Neuronal stem cell (in vitro differentiated cells): Measurements from ENCODE around the gene PHKA2.

Source experiments
- DNase-seq: peaks from one replicate; pipeline ENCODE4 v3.0.0-alpha.2; 2013; ENCODE audit warnings: low spot score
- H2AFZ ChIP-seq: one replicate; pipeline ENCODE4 v1.6.1; 2013; ENCODE audit warnings: mild to moderate bottlenecking, low read length, inconsistent platforms
- H2AK5ac ChIP-seq: 2 replicates; pipeline ENCODE4 v1.6.1; 2013; ENCODE audit warnings: low read depth, mild to moderate bottlenecking, inconsistent platforms, low read length, moderate library complexity, mixed read lengths
- H2BK120ac ChIP-seq: 2 replicates; pipeline ENCODE4 v1.6.1; 2013; ENCODE audit warnings: low read depth, mild to moderate bottlenecking, inconsistent platforms, low read length, moderate library complexity, mixed read lengths
- H2BK12ac ChIP-seq: one replicate; pipeline ENCODE4 v1.6.1; 2013; ENCODE audit warnings: low read length, inconsistent platforms
- H2BK15ac ChIP-seq: 2 replicates; pipeline ENCODE4 v1.6.1; 2013; ENCODE audit warnings: mild to moderate bottlenecking, low read length, inconsistent platforms, mixed read lengths
- H2BK5ac ChIP-seq: one replicate; pipeline ENCODE4 v1.6.1; 2013; ENCODE audit warnings: inconsistent platforms, mild to moderate bottlenecking, low read length, moderate library complexity
- H3K14ac ChIP-seq: one replicate; pipeline ENCODE4 v1.6.1; 2013; ENCODE audit warnings: low read length, inconsistent platforms
- H3K18ac ChIP-seq: 2 replicates; pipeline ENCODE4 v1.6.1; 2013; ENCODE audit warnings: low read length, inconsistent platforms
- H3K23ac ChIP-seq: 2 replicates; pipeline ENCODE4 v1.6.1; 2013; ENCODE audit warnings: low read depth, mild to moderate bottlenecking, mixed read lengths, low read length, inconsistent platforms; ENCODE audit not compliant: poor library complexity
- H3K27ac ChIP-seq: replicated peaks from 3 replicates; pipeline ENCODE4 v1.5.1; 2013; ENCODE audit warnings: low read length, inconsistent platforms
- H3K27me3 ChIP-seq, 3 experiments: 2 replicates each; pipeline ENCODE4 v1.6.1; 2013; ENCODE audit warnings: low read length in 3 of 3, mild to moderate bottlenecking in 2 of 3, inconsistent platforms in 1 of 3, low read depth in 1 of 3, mixed read lengths in 1 of 3, moderate library complexity in 1 of 3; ENCODE audit not compliant: control insufficient read depth in 3 of 3, insufficient read depth in 3 of 3
- H3K36me3 ChIP-seq, 2 donors: replicated peaks in 1 of 2; 2 replicates each; pipeline ENCODE4 v1.6.1; 2013; ENCODE audit warnings: low read length in 2 of 2; ENCODE audit not compliant: control insufficient read depth in 2 of 2, insufficient read depth in 2 of 2
- H3K4ac ChIP-seq: 2 replicates; pipeline ENCODE4 v1.6.1; 2013; ENCODE audit warnings: inconsistent platforms, mild to moderate bottlenecking, low read length, moderate library complexity
- H3K4me1 ChIP-seq, 2 donors: 1 replicate in 1 of 2; 2 replicates in 1 of 2; pipeline ENCODE4 v1.6.1; 2013; ENCODE audit warnings: low read length in 2 of 2, low read depth in 1 of 2; ENCODE audit not compliant: control insufficient read depth in 2 of 2, insufficient read depth in 1 of 2
- H3K4me2 ChIP-seq: one replicate; pipeline ENCODE4 v1.6.1; 2013; ENCODE audit warnings: mild to moderate bottlenecking, low read length, inconsistent platforms; ENCODE audit not compliant: insufficient read depth, poor library complexity, severe bottlenecking
- H3K4me3 ChIP-seq, 2 donors: 2 replicates each; pipeline ENCODE4 v1.5.1; 2013; ENCODE audit warnings: low read length in 2 of 2, mild to moderate bottlenecking in 2 of 2, inconsistent platforms in 1 of 2, moderate library complexity in 1 of 2
- H3K79me1 ChIP-seq: one replicate; pipeline ENCODE4 v1.6.1; 2013; ENCODE audit warnings: low read depth, mild to moderate bottlenecking, inconsistent platforms, low read length, moderate library complexity
- H3K9ac ChIP-seq: one replicate; pipeline ENCODE4 v1.6.1; 2013; ENCODE audit warnings: mild to moderate bottlenecking, low read depth, low read length, inconsistent platforms; ENCODE audit not compliant: poor library complexity
- H3K9me3 ChIP-seq, 2 donors: replicated peaks in 1 of 2; 2 replicates each; pipeline versions ENCODE3 to v1.6.1; 2013; ENCODE audit warnings: low read length in 2 of 2, mild to moderate bottlenecking in 2 of 2, inconsistent platforms in 1 of 2, low read depth in 1 of 2, mixed read lengths in 1 of 2, moderate library complexity in 1 of 2; ENCODE audit not compliant: control insufficient read depth in 2 of 2, insufficient read depth in 1 of 2
- H4K8ac ChIP-seq: one replicate; pipeline ENCODE4 v1.6.1; 2013; ENCODE audit warnings: low read depth, mild to moderate bottlenecking, inconsistent platforms, low read length, moderate library complexity
- H4K91ac ChIP-seq: one replicate; pipeline ENCODE4 v1.6.1; 2013; ENCODE audit warnings: low read length, low read depth, mild to moderate bottlenecking, inconsistent platforms; ENCODE audit not compliant: poor library complexity
- WGBS, 2 donors: extraction: QIAGEN DNeasy Blood & Tissue Kit; methylation state at CpG; one replicate each; pipeline ENCODE4 v1.1.7; 2013; ENCODE audit warnings: missing lambda C conversion rate in 2 of 2, mixed read lengths in 1 of 2; ENCODE audit not compliant: insufficient read length in 2 of 2, insufficient replicate concordance in 1 of 2; ENCODE audit errors: extremely low coverage in 2 of 2; 5-methylcytosine and 5-hydroxymethylcytosine counted together

Gene PHKA2

GRCh38 chrX:18874560-18875255 is 109.2 kb downstream of the PHKA2 start:
- H3K4me3 ChIP-seq, result no peak overlapping the region
- H3K9ac ChIP-seq, result no peak overlapping the region
- no peaks in the 10 kb centered on the region for H3K27me3 ChIP-seq
- peak overlapping the region; percentile 55 for H3K23ac ChIP-seq
- H3K18ac ChIP-seq, result no peak overlapping the region
- no peak overlapping the region for H2BK12ac ChIP-seq
- no peaks in the 10 kb centered on the region for H3K36me3 ChIP-seq
- H2AK5ac ChIP-seq, result no peak overlapping the region
- H3K4me1 ChIP-seq, result no peaks in the 10 kb centered on the region
- DNase-seq, result no peak
- no peak overlapping the region for H2BK120ac ChIP-seq
- no peak overlapping the region for H4K8ac ChIP-seq
- no peak overlapping the region for H2BK5ac ChIP-seq
- H3K4ac ChIP-seq, result no peak overlapping the region
- H3K27ac ChIP-seq, result no peak overlapping the region
- no CpG with 5 or more reads among the region's 27 CpGs for WGBS, 2 donors
- H2BK15ac ChIP-seq, result no peak overlapping the region
- no peak overlapping the region for H2AFZ ChIP-seq
- H3K9me3 ChIP-seq, result no peaks in the 10 kb centered on the region
- H3K79me1 ChIP-seq, result no peaks in the 10 kb centered on the region
- H3K4me2 ChIP-seq, result no peak overlapping the region
- H4K91ac ChIP-seq, result no peak overlapping the region
- H3K14ac ChIP-seq, result no peak overlapping the region

- Histone ChIP-seq H3K18ac (no peak overlapping the region), H2AK5ac (no peak overlapping the region), H3K4me1 (no peaks in the 10 kb centered on the region), H3K14ac (no peak overlapping the region), H4K8ac (no peak overlapping the region), H3K4me3 (no peak overlapping the region), H3K4me2 (no peak overlapping the region), H3K9me3 (no peaks in the 10 kb centered on the region), H4K91ac (no peak overlapping the region), H3K27ac (no peak overlapping the region), H2BK5ac (no peak overlapping the region), H2BK120ac (no peak overlapping the region), H3K23ac (no peak overlapping the region), H3K79me1 (no peaks in the 10 kb centered on the region), H2BK15ac (no peak overlapping the region), H3K27me3 (no peaks in the 10 kb centered on the region), H3K4ac (no peak overlapping the region), H3K36me3 (no peaks in the 10 kb centered on the region), H2AFZ (no peak overlapping the region), H2BK12ac (no peak overlapping the region), H3K9ac (no peak overlapping the region)
- WGBS, 2 donors, result no CpG with 5 or more reads among the region's 12 CpGs
- no peak for DNase-seq
Observed at GRCh38 chrX:18873836-18874235, 110.1 kb downstream of the PHKA2 start.

GRCh38 chrX:18873189-18873791 is 110.6 kb downstream of the PHKA2 start:
- no peaks in the 10 kb centered on the region for H3K79me1 ChIP-seq
- no peak for DNase-seq
- H2BK12ac ChIP-seq, result no peak overlapping the region
- H3K4me2 ChIP-seq, result no peak overlapping the region
- no peak overlapping the region for H3K4me3 ChIP-seq
- H2AK5ac ChIP-seq, result no peak overlapping the region
- no peak overlapping the region for H3K27ac ChIP-seq
- H3K14ac ChIP-seq, result no peak overlapping the region
- no peaks in the 10 kb centered on the region for H3K27me3 ChIP-seq
- no peak overlapping the region for H2BK120ac ChIP-seq
- WGBS, 2 donors, result no CpG with 5 or more reads among the region's 27 CpGs
- H3K18ac ChIP-seq, result no peak overlapping the region
- H2BK15ac ChIP-seq, result no peak overlapping the region
- no peak overlapping the region for H2BK5ac ChIP-seq
- no peak overlapping the region for H3K9ac ChIP-seq
- no peaks in the 10 kb centered on the region for H3K4me1 ChIP-seq
- no peaks in the 10 kb centered on the region for H3K36me3 ChIP-seq
- no peak overlapping the region for H3K4ac ChIP-seq
- H4K91ac ChIP-seq, result no peak overlapping the region
- no peaks in the 10 kb centered on the region for H3K9me3 ChIP-seq
- no peak overlapping the region for H2AFZ ChIP-seq
- no peak overlapping the region for H4K8ac ChIP-seq
- H3K23ac ChIP-seq, result no peak overlapping the region

- H4K91ac ChIP-seq, result no peak overlapping the region
Observed at GRCh38 chrX:18872621-18873020, 111.3 kb downstream of the PHKA2 start.

More at GRCh38 chrX:18872621-18873020, 111.3 kb downstream of the PHKA2 start:
- no peak overlapping the region for H3K9ac ChIP-seq
- no peak overlapping the region for H3K4me2 ChIP-seq
- no peak for DNase-seq
- H3K27ac ChIP-seq, result no peak overlapping the region
- no peak overlapping the region for H3K4me3 ChIP-seq
- no peaks in the 10 kb centered on the region for H3K27me3 ChIP-seq
- no peak overlapping the region for H2AK5ac ChIP-seq
- no peaks in the 10 kb centered on the region for H3K79me1 ChIP-seq
- H3K36me3 ChIP-seq, result no peaks in the 10 kb centered on the region
- H2AFZ ChIP-seq, result no peak overlapping the region
- no peak overlapping the region for H2BK120ac ChIP-seq
- no CpG with 5 or more reads among the region's 8 CpGs for WGBS, 2 donors
- no peak overlapping the region for H3K23ac ChIP-seq
- no peak overlapping the region for H3K14ac ChIP-seq
- H2BK12ac ChIP-seq, result no peak overlapping the region
- H3K4me1 ChIP-seq, result no peaks in the 10 kb centered on the region
- no peaks in the 10 kb centered on the region for H3K9me3 ChIP-seq
- H2BK15ac ChIP-seq, result no peak overlapping the region
- no peak overlapping the region for H4K8ac ChIP-seq
- no peak overlapping the region for H3K4ac ChIP-seq
- no peak overlapping the region for H2BK5ac ChIP-seq
- no peak overlapping the region for H3K18ac ChIP-seq
